ENCODE measurements around the gene EVA1C. TPM values are rescaled to one million over a fixed set of nuclear protein-coding genes. Genes with fewer than 3 reads are reported as not detected.
A peak's percentile ranks its signal among the peaks of the same experiment; 100 is the strongest.

The EVA1C gene
- total RNA-seq, 1 experiment from 2014 or later, result 13.4 TPM

DNA sequence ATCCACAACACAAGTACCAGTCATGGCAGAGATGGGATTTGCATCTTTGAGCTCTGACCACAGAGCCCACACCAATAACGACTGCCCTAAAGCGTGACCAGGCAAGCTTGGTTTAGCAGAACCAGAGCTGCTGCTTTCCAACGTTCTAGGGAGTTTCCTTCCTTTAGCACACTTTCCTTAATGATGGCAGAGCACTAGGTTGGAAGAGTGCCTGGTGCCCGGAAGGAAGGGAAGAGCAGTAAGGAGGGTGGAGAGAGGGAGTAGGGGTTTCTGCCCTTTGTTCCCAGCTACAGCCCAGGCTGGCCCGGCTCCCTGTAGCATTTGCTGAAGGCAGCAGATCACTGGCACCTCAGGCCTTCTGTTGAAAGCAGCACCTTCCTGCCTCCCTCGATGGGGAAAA lies 6.1 kb upstream of the EVA1C start:
- Histone ChIP-seq H3K36me3 (no peaks in the 10 kb centered on the region), H3K27me3 (replicated peaks) (no peaks in the 10 kb centered on the region), H3K4me1 (replicated peaks) (peaks cover 10% of the 10 kb centered on the region), H3K4me3 (no peak overlapping the region), H3K9me3 (replicated peaks) (no peaks in the 10 kb centered on the region), H3K27ac (no peak overlapping the region)
- no peak for DNase-seq (ENCODE audit: low read depth in 1 of 2, low spot score in 2 of 2)

GRCh38 chr21:32410291-32410690 lies 2.2 kb upstream of the EVA1C start:
- no peak for DNase-seq (ENCODE audit: low read depth in 1 of 2, low spot score in 2 of 2)
- no peak overlapping the region for H3K27ac ChIP-seq
- H3K4me3 ChIP-seq, result no peak overlapping the region

DNA sequence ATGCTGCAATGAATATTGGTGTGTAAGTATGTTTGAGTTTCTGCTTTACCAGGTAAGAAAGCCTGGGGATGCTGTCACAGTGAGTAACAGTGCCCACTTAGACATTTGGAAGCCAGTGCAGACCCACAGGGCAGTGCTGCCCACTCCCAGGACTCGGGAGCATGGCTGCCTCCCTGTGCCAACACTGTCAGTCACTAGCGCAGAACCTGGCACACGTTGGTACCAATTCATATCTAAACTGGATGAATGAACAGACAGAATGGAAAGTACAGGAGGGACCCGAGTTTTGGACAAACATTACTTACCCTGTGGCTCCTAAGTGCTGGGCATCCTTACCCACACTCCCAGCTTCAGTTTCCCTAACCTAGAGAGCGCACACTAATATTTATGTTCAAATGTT lies 1.6 kb upstream of the EVA1C start:
- no peaks in the 10 kb centered on the region for H3K9me3 ChIP-seq (replicated peaks)
- no peak for DNase-seq (ENCODE audit: low read depth in 1 of 2, low spot score in 2 of 2)
- peaks cover 44% of the 10 kb centered on the region for H3K4me1 ChIP-seq (replicated peaks)
- H3K36me3 ChIP-seq, result peaks cover 5% of the 10 kb centered on the region
- peak overlapping the region; percentile 74 for H3K4me3 ChIP-seq
- H3K27me3 ChIP-seq (replicated peaks), result no peaks in the 10 kb centered on the region
- H3K27ac ChIP-seq, result peak overlapping the region; percentile 68

More at GRCh38 chr21:32410291-32410690, 2.2 kb upstream of the EVA1C start:
- H3K9me3 ChIP-seq (replicated peaks), result no peaks in the 10 kb centered on the region
- H3K27me3 ChIP-seq (replicated peaks), result no peaks in the 10 kb centered on the region
- peaks cover 5% of the 10 kb centered on the region for H3K36me3 ChIP-seq
- H3K4me1 ChIP-seq (replicated peaks), result peaks cover 44% of the 10 kb centered on the region

GRCh38 chr21:32411350-32412161 lies 950 bp upstream of the EVA1C start:
- Histone ChIP-seq H3K4me1 (replicated peaks) (peaks cover 44% of the 10 kb centered on the region), H3K36me3 (peaks cover 5% of the 10 kb centered on the region), H3K9me3 (replicated peaks) (no peaks in the 10 kb centered on the region), H3K27ac (peak overlapping the region; percentile 68), H3K4me3 (peak overlapping the region; percentile 74), H3K27me3 (replicated peaks) (no peaks in the 10 kb centered on the region)
- DNase-seq (ENCODE audit: low read depth in 1 of 2, low spot score in 2 of 2), result peak; percentile 68 to 81

DNA sequence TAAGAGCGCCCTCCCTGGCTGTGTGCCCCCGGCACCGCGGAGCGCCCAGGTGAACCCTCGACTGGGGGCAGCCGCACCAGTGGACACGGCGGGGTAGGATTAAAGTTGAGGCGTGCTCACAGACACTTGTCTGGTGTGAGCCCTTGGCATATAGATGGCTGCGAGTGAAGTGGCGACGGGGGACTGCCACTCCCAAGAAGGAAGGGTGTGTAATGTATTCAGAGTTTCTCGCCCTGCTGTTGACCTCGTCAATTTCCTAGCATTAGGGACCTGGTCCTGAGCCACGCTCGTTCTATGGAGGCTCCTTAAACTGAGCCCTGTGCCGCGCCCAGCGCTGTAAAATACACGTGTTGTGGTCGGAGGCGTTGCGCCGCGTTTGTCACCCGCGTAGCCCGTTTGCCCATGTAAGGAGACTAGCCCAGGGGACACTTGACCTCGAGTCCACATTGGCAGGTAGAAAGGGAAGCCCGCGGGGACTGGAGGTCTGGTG lies 554 bp downstream of the EVA1C start:
- Histone ChIP-seq H3K9me3 (replicated peaks) (no peaks in the 10 kb centered on the region), H3K4me3 (peak overlapping the region; percentile 74), H3K36me3 (peaks cover 5% of the 10 kb centered on the region), H3K4me1 (replicated peaks) (peaks cover 44% of the 10 kb centered on the region), H3K27me3 (replicated peaks) (no peaks in the 10 kb centered on the region), H3K27ac (peak overlapping the region; percentile 68)
- DNase-seq (ENCODE audit: low read depth in 1 of 2, low spot score in 2 of 2), result no peak

DNA sequence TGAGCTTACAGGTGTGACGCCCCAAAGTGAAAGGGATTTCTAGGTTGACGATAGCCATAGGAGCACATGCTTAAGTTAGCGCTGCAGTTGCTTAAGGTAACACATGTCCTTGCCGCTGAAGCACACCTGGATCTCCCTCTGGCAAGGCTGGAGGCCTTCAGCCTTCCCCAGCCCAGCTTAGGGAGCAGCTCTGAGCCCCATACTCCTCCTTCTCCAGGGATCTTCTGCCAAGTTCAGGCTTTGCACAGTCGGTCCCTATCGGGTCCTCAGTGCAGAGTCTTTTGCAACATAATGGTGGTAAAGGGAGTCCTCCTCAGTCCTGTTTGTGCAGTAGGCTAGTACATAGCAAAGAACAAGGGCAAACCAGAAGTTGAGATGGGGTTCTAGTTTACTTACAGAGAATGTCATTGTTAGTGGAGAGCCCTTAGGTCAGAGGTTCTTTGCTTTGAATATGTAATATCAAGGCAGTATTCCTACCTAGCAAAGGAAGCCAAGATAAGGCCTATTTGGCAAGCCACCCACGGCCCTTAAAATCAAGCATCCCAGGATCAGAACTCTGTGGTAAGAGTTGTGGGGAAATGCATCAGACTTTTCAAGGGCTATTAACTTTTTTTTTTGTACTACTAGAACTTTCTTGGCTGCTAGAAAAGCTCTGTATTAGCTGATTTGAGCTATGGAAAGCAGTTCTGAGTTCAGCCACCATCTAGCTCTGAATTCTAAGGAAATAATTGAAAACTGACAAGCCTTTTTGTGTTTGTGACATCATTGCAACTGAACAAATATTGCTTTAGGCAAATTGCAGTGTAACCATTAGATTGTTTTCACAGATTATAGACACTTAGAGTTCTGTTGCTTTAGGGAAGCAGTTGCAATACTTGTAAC lies 1.4 kb downstream of the EVA1C start:
- Histone ChIP-seq H3K9me3 (replicated peaks) (no peaks in the 10 kb centered on the region), H3K27ac (no peak overlapping the region), H3K36me3 (peaks cover 5% of the 10 kb centered on the region), H3K4me3 (no peak overlapping the region), H3K27me3 (replicated peaks) (no peaks in the 10 kb centered on the region), H3K4me1 (replicated peaks) (peaks cover 44% of the 10 kb centered on the region)
- DNase-seq (ENCODE audit: low read depth in 1 of 2, low spot score in 2 of 2), result peak in 1 of 2 experiments; percentile 23

DNA sequence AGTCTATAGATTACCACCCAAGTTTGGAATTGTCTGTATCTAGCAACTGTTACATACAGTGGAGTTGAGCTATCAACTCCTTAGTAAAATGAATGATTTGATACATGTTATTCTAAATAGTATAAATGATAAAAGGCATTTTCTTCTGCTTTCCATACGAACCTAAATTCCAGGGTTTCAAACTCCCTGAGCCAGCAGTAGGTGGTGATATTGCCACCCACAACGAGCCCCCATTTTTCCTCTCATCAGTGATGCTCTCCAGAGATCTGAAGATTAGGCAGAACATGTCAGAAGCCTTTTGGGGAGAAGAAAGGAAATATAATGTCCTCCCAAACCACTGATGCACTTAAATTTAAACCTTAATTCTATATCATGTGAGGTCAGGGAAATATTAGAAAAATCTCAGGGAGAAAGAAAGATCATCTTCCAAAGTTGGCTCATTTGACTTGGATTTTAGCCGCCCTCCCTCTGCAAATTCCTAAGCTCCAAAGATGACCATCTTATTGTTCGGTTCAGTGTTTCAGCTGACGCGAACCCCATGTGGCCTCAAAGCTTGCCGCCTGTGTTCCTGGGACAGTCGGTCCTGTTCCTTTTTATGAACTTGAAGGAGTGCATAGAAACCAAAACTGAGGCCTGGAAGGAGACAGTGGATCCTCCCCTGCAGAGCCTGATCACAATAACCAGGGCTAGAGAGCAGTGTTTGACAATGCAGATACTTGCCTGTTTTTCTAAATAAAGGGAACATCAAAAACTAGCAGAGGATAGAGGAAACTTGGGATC lies 2.3 kb downstream of the EVA1C start:
- Histone ChIP-seq H3K4me3 (no peak overlapping the region), H3K4me1 (replicated peaks) (peaks cover 44% of the 10 kb centered on the region), H3K27me3 (replicated peaks) (no peaks in the 10 kb centered on the region), H3K36me3 (peaks cover 5% of the 10 kb centered on the region), H3K9me3 (replicated peaks) (no peaks in the 10 kb centered on the region), H3K27ac (no peak overlapping the region)
- peak in 1 of 2 experiments; percentile 46 for DNase-seq (ENCODE audit: low read depth in 1 of 2, low spot score in 2 of 2)

DNA sequence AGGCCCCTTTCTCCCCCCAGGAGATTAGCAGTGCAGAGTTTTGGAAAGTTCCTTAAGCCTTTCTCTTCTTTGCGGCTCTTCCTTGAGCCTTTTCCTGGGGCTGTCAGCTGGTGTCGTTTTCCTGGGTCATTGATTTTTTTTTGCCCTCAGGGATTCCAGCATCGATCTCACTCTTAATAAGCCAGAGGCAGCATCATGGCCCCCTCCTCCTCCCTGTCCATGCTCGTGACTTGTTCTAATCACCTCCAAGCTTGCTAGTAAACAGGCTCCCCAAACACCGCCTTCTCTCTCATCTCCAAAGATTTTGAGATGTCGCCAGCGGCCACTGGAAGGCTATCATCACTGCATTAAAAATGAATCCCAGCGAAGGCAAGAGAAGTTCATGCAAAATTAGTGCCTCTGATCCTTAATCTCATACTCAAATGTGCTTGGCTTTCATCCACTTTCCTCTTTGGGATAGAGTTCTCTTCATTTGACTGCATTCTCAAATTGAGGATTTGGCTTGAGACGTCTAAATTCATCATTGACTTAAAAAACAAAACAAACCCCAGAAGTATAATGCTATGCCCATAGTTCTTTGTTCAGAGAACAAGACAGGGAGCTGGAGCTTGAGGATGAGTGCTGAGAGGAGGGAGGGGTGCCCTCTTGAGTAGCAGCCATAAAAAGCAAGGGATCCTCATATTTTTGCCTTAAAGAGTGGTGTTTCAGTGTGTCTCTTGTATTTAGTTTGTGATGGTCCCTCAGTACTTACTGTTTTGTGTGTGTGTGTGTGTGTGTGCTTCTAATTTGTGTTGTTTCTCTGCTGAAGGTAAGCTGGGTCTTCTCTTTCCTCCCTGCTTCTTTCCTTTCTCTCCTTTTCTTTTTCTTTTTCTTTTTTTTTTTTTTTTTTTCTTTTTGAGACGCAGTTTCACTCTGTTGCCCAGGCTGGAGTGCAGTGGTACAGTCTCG lies 3.2 kb downstream of the EVA1C start:
- DNase-seq (ENCODE audit: low read depth in 1 of 2, low spot score in 2 of 2), result no peak
- Histone ChIP-seq H3K27ac (no peak overlapping the region), H3K4me3 (no peak overlapping the region), H3K4me1 (replicated peaks) (peaks cover 44% of the 10 kb centered on the region), H3K9me3 (replicated peaks) (no peaks in the 10 kb centered on the region), H3K36me3 (peaks cover 5% of the 10 kb centered on the region), H3K27me3 (replicated peaks) (no peaks in the 10 kb centered on the region)

- H3K27ac ChIP-seq, result no peak overlapping the region
- H3K36me3 ChIP-seq, result peaks cover 3% of the 10 kb centered on the region; the same call in 1 of the 2 replicates
- H3K4me3 ChIP-seq, result no peak overlapping the region
- peaks cover 26% of the 10 kb centered on the region for H3K4me1 ChIP-seq (replicated peaks)
- no peaks in the 10 kb centered on the region for H3K27me3 ChIP-seq (replicated peaks)
- H3K9me3 ChIP-seq (replicated peaks), result peaks cover 2% of the 10 kb centered on the region; the same call in 1 of the 2 replicates
- no peak for DNase-seq (ENCODE audit: low read depth in 1 of 2, low spot score in 2 of 2)
Observed at GRCh38 chr21:32418146-32418545, 5.6 kb downstream of the EVA1C start.

DNA sequence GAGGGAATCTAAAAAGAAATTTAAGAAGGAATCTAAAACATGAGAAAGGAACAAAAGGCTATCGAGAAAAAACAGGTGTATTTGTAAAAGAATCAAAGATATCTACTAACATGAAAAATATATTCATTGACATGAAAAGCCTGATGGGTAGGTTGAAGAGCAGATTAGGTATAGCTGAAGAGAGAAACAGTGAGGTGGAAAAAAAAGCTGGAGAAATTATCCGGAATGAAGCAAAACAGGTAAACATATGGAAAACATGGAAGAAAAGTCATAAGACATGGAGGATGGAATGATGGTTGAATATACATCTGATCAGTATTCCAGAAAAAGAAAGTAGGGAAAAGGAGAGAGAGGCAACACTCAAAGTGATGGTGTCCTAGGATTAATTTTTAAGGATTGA lies 9.6 kb downstream of the EVA1C start:
- H3K9me3 ChIP-seq (replicated peaks), result peaks cover 2% of the 10 kb centered on the region; the same call in 1 of the 2 replicates
- DNase-seq (ENCODE audit: low read depth in 1 of 2, low spot score in 2 of 2), result no peak
- no peak overlapping the region for H3K27ac ChIP-seq
- H3K36me3 ChIP-seq, result peaks cover 3% of the 10 kb centered on the region; the same call in 1 of the 2 replicates
- no peaks in the 10 kb centered on the region for H3K27me3 ChIP-seq (replicated peaks)
- H3K4me3 ChIP-seq, result no peak overlapping the region
- peaks cover 43% of the 10 kb centered on the region for H3K4me1 ChIP-seq (replicated peaks)

- peaks cover 2% of the 10 kb centered on the region; the same call in 1 of the 2 replicates for H3K9me3 ChIP-seq (replicated peaks)
- peak overlapping the region; percentile 27 for H3K27ac ChIP-seq
- H3K4me3 ChIP-seq, result no peak overlapping the region
- H3K4me1 ChIP-seq (replicated peaks), result peaks cover 58% of the 10 kb centered on the region
- DNase-seq (ENCODE audit: low read depth in 1 of 2, low spot score in 2 of 2), result peak in 1 of 2 experiments; percentile 38
- H3K36me3 ChIP-seq, result peaks cover 3% of the 10 kb centered on the region; the same call in 1 of the 2 replicates
- no peaks in the 10 kb centered on the region for H3K27me3 ChIP-seq (replicated peaks)
Observed at GRCh38 chr21:32423320-32424190, 11.0 kb downstream of the EVA1C start.

GRCh38 chr21:32424191-32424535 lies 11.7 kb downstream of the EVA1C start:
- Histone ChIP-seq H3K36me3 (peaks cover 3% of the 10 kb centered on the region; the same call in 1 of the 2 replicates), H3K4me1 (replicated peaks) (peaks cover 58% of the 10 kb centered on the region), H3K27me3 (replicated peaks) (no peaks in the 10 kb centered on the region), H3K9me3 (replicated peaks) (peaks cover 2% of the 10 kb centered on the region; the same call in 1 of the 2 replicates), H3K27ac (peak overlapping the region; percentile 18; the same call in 1 of the 2 replicates), H3K4me3 (no peak overlapping the region)
- no peak for DNase-seq (ENCODE audit: low read depth in 1 of 2, low spot score in 2 of 2)
